Smooth muscle cell (in vitro differentiated cells): ENCODE measurements around the gene RHOT1. TPM values are rescaled to one million over a fixed set of nuclear protein-coding genes. Genes with fewer than 3 reads are reported as not detected.

Experiments
- DNase-seq: peaks from one replicate; lab custom pipeline; 2025; ENCODE audit not compliant: unreplicated experiment; lab: John Stamatoyannopoulos, UW
- H2AFZ ChIP-seq: fragments of 200-600 bp; sonication (generic); 2 replicates; pipeline ENCODE4 v1.6.0; 2016; ENCODE audit warnings: antibody characterized with exemption, low read depth, mild to moderate bottlenecking
- H3F3A ChIP-seq: fragments of 200-600 bp; sonication (generic); 2 replicates; pipeline ENCODE4 v1.6.0; 2017; ENCODE audit warnings: antibody characterized with exemption, low read depth
- H3K27ac ChIP-seq: fragments of 200-600 bp; sonication (generic); 2 replicates; pipeline ENCODE4 v1.5.1; 2016; ENCODE audit warnings: low read depth, mild to moderate bottlenecking
- H3K27me3 ChIP-seq: fragments of 200-600 bp; sonication (generic); 2 replicates; pipeline ENCODE4 v1.6.1; 2016; ENCODE audit warnings: low read depth, mild to moderate bottlenecking
- H3K36me3 ChIP-seq: fragments of 200-600 bp; sonication (generic); 2 replicates; pipeline ENCODE4 v1.5.1; 2016; ENCODE audit warnings: low read depth
- H3K4me1 ChIP-seq: fragments of 200-600 bp; sonication (generic); 2 replicates; pipeline ENCODE4 v1.5.1; 2016; ENCODE audit warnings: low read depth
- H3K4me2 ChIP-seq: fragments of 200-600 bp; sonication (generic); 2 replicates; pipeline ENCODE4 v1.6.0; 2016; ENCODE audit warnings: mild to moderate bottlenecking
- H3K4me3 ChIP-seq: fragments of 200-600 bp; sonication (generic); 2 replicates; pipeline ENCODE4 v1.5.1; 2016; ENCODE audit warnings: mild to moderate bottlenecking
- H3K79me2 ChIP-seq: fragments of 200-600 bp; sonication (generic); 2 replicates; pipeline ENCODE4 v1.6.0; 2016; ENCODE audit warnings: low read depth, mild to moderate bottlenecking
- H3K9ac ChIP-seq: fragments of 200-600 bp; sonication (generic); 2 replicates; pipeline ENCODE4 v1.6.0; 2016; ENCODE audit warnings: low read depth
- H3K9me3 ChIP-seq: fragments of 200-600 bp; sonication (generic); replicated peaks from 2 replicates; pipeline ENCODE4 v1.5.1; 2016; ENCODE audit warnings: low read depth
- H4K20me1 ChIP-seq: fragments of 200-600 bp; sonication (generic); 2 replicates; pipeline ENCODE4 v1.6.0; 2016; ENCODE audit warnings: low read depth
- CTCF ChIP-seq: fragments of 200-600 bp; sonication (generic); IDR thresholded peaks from 2 replicates; pipeline ENCODE4 v1.5.1; 2017; ENCODE audit warnings: borderline replicate concordance, mild to moderate bottlenecking, antibody characterized with exemption; ENCODE audit not compliant: insufficient read depth, poor library complexity, severe bottlenecking
- WGBS: methylation state at CpG from one replicate; pipeline ENCODE4 v1.1.7; 2016; ENCODE audit warnings: low lambda C conversion rate; 5-methylcytosine and 5-hydroxymethylcytosine counted together
- polyA plus RNA-seq: library from polyadenylated mRNA; unstranded; fragments of >200 nt; fragmentation: Nextera tagmentation; extraction: Ambion mirVana; gene quantifications from 2 replicates; pipeline ENCODE4 v1.2.1, GENCODE V29; 2016
- total RNA-seq: library from RNA; depleted of rRNA; stranded (reverse); fragments of >200 nt; gene quantifications from 2 replicates; pipeline ENCODE4 v1.2.3, GENCODE V29; 2014

RHOT1 gene
- total and polyA plus RNA-seq, 2 experiments from 2014 or later, result 23.6 to 28.7 TPM

GRCh38 chr17:32253117-32253611 is 110.9 kb downstream of the RHOT1 start:
- Histone ChIP-seq H3K4me2 (no peak overlapping the region), H3K4me1 (no peaks in the 10 kb centered on the region), H3K4me3 (no peak overlapping the region), H3K9ac (no peak overlapping the region), H3K27me3 (peaks cover 25% of the 10 kb centered on the region), H3F3A (no peaks in the 10 kb centered on the region), H3K27ac (no peak overlapping the region), H3K79me2 (no peaks in the 10 kb centered on the region), H3K9me3 (no peaks in the 10 kb centered on the region), H4K20me1 (no peaks in the 10 kb centered on the region), H2AFZ (no peak overlapping the region), H3K36me3 (no peaks in the 10 kb centered on the region)
- TF ChIP-seq CTCF, result peak; percentile 89
- 57% methylated on average over 12 of the region's 12 CpGs for WGBS
- peak; percentile 21 for DNase-seq

GRCh38 chr17:32256012-32256700 is 113.9 kb downstream of the RHOT1 start:
- Histone ChIP-seq H3K79me2 (no peaks in the 10 kb centered on the region), H3K9ac (no peak overlapping the region), H3K27me3 (peaks cover 33% of the 10 kb centered on the region), H3K27ac (no peak overlapping the region), H3K4me3 (no peak overlapping the region), H2AFZ (no peak overlapping the region), H3K9me3 (no peaks in the 10 kb centered on the region), H3K4me1 (no peaks in the 10 kb centered on the region), H3K4me2 (no peak overlapping the region), H3F3A (no peaks in the 10 kb centered on the region), H4K20me1 (no peaks in the 10 kb centered on the region), H3K36me3 (no peaks in the 10 kb centered on the region)
- no peak for TF ChIP-seq CTCF
- no peak for DNase-seq
- WGBS, result 90% methylated on average over 9 of the region's 9 CpGs

GRCh38 chr17:32256701-32257019 is 114.4 kb downstream of the RHOT1 start:
- H3F3A ChIP-seq, result no peaks in the 10 kb centered on the region
- H3K9me3 ChIP-seq, result no peaks in the 10 kb centered on the region
- no peak overlapping the region for H3K27ac ChIP-seq
- no peak overlapping the region for H3K4me3 ChIP-seq
- H2AFZ ChIP-seq, result no peak overlapping the region
- DNase-seq, result no peak
- H3K4me2 ChIP-seq, result no peak overlapping the region
- no peaks in the 10 kb centered on the region for H3K4me1 ChIP-seq
- H3K36me3 ChIP-seq, result no peaks in the 10 kb centered on the region
- WGBS, result 95% methylated on average over 9 of the region's 9 CpGs
- no peaks in the 10 kb centered on the region for H4K20me1 ChIP-seq
- peaks cover 33% of the 10 kb centered on the region for H3K27me3 ChIP-seq
- no peaks in the 10 kb centered on the region for H3K79me2 ChIP-seq
- H3K9ac ChIP-seq, result no peak overlapping the region
- TF ChIP-seq CTCF, result no peak
